Mucosa of descending colon (tissue), 3 donors: ENCODE results near the gene CYTIP. TPM values are rescaled to one million over a fixed set of nuclear protein-coding genes. Genes with fewer than 3 reads are reported as not detected.
A peak's percentile ranks its signal among the peaks of the same experiment; 100 is the strongest.

Experiments
- ATAC-seq: fragments of 200-7000 bp; cut with Tn5 transposase; one replicate; pipeline ENCODE4 v1.9.1; 2020; ENCODE audit warnings: mild to moderate bottlenecking, moderate library complexity
- DNase-seq, 3 donors: peaks; one replicate each; pipeline ENCODE4 v3.0.0-alpha.2; 2020
- H3K36me3 ChIP-seq: fragments of 200-600 bp; one replicate; pipeline ENCODE4 v1.8.0; 2021; ENCODE audit warnings: low read depth, mild to moderate bottlenecking
- H3K4me1 ChIP-seq: fragments of 200-600 bp; one replicate; pipeline ENCODE4 v1.8.0; 2021; ENCODE audit warnings: low read depth, mild to moderate bottlenecking
- H3K4me3 ChIP-seq: fragments of 200-600 bp; one replicate; pipeline ENCODE4 v1.8.0; 2021; ENCODE audit warnings: mild to moderate bottlenecking
- H3K9me3 ChIP-seq: fragments of 200-600 bp; one replicate; pipeline ENCODE4 v1.8.0; 2021; ENCODE audit warnings: mild to moderate bottlenecking
- intact Hi-C, 2 donors: fragments of 100-400 bp; cut with DNase I in 1 of 2; cut with micrococcal nuclease in 1 of 2; formaldehyde crosslinking; loops; one replicate each; pipeline versions ENCODE4 v1.11.0 to v1.11.1; 2022; cut with DNase I, micrococcal nuclease
- total RNA-seq, 3 donors: library from RNA; stranded (reverse); fragmentation: NEBNext Ultra II Directional in 2 of 3; extraction: Animal tissue kit (Norgen Biotek cat#: 25700) in 2 of 3; gene quantifications; one replicate each; pipeline versions ENCODE4 v1.2.1 to v1.2.4, GENCODE V29; 2021 to 2023
- TF ChIP-seq, protein P1 (sequence below): fragments of 200-600 bp; IDR thresholded peaks from one replicate; pipeline ENCODE4 v1.8.0; 2022; ENCODE audit warnings: antibody characterized with exemption, mild to moderate bottlenecking
- donor health status: DM: no; HTN: no; CAD: no; lungs with moderate emphysema.
- donor health status: DM: no; HTN: no; CAD: no.
- donor health status: DM: no; HTN: yes; CAD: no.

The CYTIP gene
- total RNA-seq, 3 donors from 2014 or later, result 4.7 to 11.5 (median 5.8) TPM

DNA sequence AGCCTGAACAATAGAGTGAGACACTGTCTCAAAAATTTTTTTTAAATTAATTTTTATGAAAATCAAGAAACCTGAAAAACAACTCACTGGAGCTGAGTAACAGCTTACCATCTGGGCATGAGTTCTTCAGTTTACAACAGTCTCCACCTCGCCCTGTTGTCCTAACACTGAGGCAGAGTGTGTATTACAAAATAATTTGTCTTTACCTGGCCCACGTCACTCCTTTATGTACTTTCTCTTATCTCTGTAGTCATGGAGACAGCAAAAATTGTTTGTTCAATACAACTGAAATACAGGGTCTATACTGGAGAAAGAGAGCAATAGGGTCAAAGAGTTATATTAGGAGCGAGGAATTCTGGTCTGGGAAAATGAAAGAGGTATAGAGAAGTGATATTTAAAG lies 48.1 kb downstream of the CYTIP start:
- intact Hi-C loops, result no loop called here
- TF ChIP-seq, protein P1, sequence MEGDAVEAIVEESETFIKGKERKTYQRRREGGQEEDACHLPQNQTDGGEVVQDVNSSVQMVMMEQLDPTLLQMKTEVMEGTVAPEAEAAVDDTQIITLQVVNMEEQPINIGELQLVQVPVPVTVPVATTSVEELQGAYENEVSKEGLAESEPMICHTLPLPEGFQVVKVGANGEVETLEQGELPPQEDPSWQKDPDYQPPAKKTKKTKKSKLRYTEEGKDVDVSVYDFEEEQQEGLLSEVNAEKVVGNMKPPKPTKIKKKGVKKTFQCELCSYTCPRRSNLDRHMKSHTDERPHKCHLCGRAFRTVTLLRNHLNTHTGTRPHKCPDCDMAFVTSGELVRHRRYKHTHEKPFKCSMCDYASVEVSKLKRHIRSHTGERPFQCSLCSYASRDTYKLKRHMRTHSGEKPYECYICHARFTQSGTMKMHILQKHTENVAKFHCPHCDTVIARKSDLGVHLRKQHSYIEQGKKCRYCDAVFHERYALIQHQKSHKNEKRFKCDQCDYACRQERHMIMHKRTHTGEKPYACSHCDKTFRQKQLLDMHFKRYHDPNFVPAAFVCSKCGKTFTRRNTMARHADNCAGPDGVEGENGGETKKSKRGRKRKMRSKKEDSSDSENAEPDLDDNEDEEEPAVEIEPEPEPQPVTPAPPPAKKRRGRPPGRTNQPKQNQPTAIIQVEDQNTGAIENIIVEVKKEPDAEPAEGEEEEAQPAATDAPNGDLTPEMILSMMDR, result no peak
- ATAC-seq (peak; percentile 100), DNase-seq (peak in 1 of 3 donors; percentile 54)
- Histone ChIP-seq H3K4me1 (peaks cover 3% of the 10 kb centered on the region), H3K4me3 (no peak overlapping the region), H3K36me3 (no peaks in the 10 kb centered on the region), H3K9me3 (no peaks in the 10 kb centered on the region)

DNA sequence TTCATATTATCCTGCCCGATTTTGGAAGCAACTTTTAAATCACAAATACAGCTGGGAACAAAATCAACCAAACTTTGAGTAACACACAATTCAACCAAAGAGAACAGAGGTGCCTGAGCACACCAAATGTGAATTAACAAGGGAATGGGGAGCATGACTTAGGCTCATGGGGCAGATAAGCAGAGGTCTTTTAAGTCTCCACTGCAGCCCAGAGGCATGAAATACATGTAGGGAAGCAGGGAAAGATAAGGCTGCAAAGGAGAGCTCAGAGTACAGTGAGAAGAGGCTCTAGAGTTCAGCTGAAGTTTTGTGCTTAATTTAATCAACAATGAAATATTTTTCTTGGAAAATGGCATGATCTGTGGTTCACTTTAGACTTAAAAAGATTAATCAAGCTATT lies 49.0 kb downstream of the CYTIP start:
- no peak for DNase-seq
- peak; percentile 44 for ATAC-seq
- intact Hi-C loops, result no loop called here

DNA sequence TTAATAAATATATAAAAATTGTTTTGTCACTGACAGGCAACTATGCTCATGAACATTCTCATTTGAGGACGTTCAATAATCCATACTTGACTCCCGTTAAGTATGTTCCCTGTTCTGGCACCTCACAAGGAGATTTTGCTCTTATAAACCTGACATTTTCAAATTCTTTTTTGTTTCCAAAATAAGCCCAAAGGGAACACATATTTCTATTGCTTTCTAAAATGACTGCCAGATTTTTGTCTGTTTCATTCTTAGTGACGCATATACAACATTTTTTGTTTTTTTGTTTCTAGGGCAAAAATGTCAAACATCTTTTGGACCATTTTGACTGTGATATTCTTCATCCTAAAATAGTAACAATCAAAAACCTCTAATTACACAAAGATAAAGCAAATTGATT lies 50.5 kb downstream of the CYTIP start:
- peaks cover 3% of the 10 kb centered on the region for H3K4me1 ChIP-seq
- no peaks in the 10 kb centered on the region for H3K36me3 ChIP-seq
- no peaks in the 10 kb centered on the region for H3K9me3 ChIP-seq
- intact Hi-C loops, result no loop called here
- TF ChIP-seq, protein P1, result no peak
- no peak for ATAC-seq
- no peak for DNase-seq
- H3K4me3 ChIP-seq, result no peak overlapping the region

More for the DNA sequence above, 49.0 kb downstream of the CYTIP start:
- H3K36me3 ChIP-seq, result no peaks in the 10 kb centered on the region
- TF ChIP-seq, protein P1, result no peak
- H3K4me1 ChIP-seq, result peaks cover 3% of the 10 kb centered on the region
- H3K4me3 ChIP-seq, result no peak overlapping the region
- no peaks in the 10 kb centered on the region for H3K9me3 ChIP-seq

DNA sequence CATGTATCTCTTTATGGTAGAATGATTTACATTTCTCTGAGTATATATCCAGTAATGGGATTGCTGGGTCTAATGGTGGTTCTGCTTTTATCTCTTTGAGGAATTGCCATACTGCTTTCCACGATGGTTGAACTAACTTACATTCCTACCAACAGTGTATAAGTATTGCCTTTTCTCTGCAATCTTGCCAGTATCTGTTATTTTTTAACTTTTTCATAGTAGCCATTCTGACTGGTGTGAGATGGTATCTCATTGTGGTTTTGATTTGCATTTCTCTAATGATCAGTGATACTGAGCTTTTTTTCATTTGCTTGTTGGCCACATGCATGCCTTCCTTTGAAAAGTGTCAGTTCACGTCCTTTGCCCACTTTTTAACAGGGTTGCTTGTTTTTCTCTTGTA lies 55.1 kb downstream of the CYTIP start:
- DNase-seq (no peak), ATAC-seq (no peak)
- intact Hi-C loops, result no loop called here
- TF ChIP-seq, protein P1, result no peak
- Histone ChIP-seq H3K9me3 (no peaks in the 10 kb centered on the region), H3K4me3 (no peak overlapping the region), H3K4me1 (no peaks in the 10 kb centered on the region), H3K36me3 (no peaks in the 10 kb centered on the region)

DNA sequence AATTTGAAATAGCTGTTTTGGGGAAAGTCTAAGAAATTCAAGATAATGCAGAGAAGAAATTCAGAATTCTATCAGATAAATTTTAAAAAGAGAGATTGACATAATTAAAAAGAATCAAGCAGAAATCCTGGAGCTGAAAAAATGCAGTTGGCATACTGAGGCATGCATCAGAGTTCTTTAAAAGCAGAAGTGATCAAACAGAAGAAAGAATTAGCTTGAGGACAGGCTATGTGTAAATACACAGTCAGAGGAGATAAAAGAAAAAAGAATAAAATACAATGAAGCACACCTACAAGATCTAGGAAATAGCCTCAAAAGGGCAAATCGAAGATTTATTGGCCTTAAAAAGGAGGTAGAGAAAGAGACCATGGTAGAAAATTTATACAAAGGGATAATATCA lies 57.1 kb downstream of the CYTIP start:
- Histone ChIP-seq H3K36me3 (no peaks in the 10 kb centered on the region), H3K4me1 (no peaks in the 10 kb centered on the region), H3K4me3 (no peak overlapping the region), H3K9me3 (no peaks in the 10 kb centered on the region)
- intact Hi-C loops, result no loop called here
- DNase-seq (no peak), ATAC-seq (no peak)
- TF ChIP-seq, protein P1, result no peak

DNA sequence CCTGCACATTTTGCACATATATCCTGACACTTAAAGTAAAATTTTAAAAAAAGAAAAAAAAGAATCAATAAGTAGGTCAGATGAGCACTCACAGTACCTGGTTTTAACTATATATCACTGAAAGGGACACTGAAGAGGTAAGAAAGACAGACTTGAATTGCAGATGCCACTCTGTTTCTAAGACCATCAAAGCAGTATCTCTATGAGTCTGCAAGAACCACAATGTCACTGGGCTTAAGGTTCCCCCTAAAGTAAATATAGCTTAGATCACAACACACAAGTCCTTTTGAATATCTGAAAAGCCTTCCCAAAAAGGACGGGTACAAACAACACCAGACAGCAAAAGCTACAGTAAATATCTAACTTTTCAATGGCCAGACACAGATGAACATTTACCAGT lies 57.6 kb downstream of the CYTIP start:
- intact Hi-C loops, result no loop called here
- Histone ChIP-seq H3K36me3 (no peaks in the 10 kb centered on the region), H3K9me3 (no peaks in the 10 kb centered on the region), H3K4me1 (no peaks in the 10 kb centered on the region), H3K4me3 (no peak overlapping the region)
- TF ChIP-seq, protein P1, result no peak
- DNase-seq, result no peak
- no peak for ATAC-seq
